Adrenal gland (tissue), 5 donors: Measurements from ENCODE around the gene RCOR1.

Experiments used
- CTCF ChIP-seq, 6 experiments: fragments of 450-650 bp in 4 of 6; fragments of 200-600 bp in 2 of 6; sonication (generic) in 1 of 6; IDR thresholded peaks; 1 replicate in 5 of 6; 2 replicates in 1 of 6; pipeline versions ENCODE4 v1.5.1 to v1.8.0; 2016 to 2021; ENCODE audit warnings: antibody characterized with exemption in 6 of 6, mild to moderate bottlenecking in 2 of 6, moderate library complexity in 1 of 6
- POLR2A ChIP-seq, 2 donors: fragments of 450-650 bp; IDR thresholded peaks; one replicate each; pipeline ENCODE4 v1.6.1; 2017; ENCODE audit warnings: antibody characterized with exemption in 2 of 2, mild to moderate bottlenecking in 2 of 2, moderate library complexity in 1 of 2
- donor health status: DM: no; HTN: no; CAD: no.

- no peak for TF ChIP-seq CTCF (IDR thresholded peaks at IDR 0.05)
- TF ChIP-seq POLR2A (IDR thresholded peaks at IDR 0.05) = no peak
Observed at GRCh38 chr14:102777711-102778337, 185.4 kb downstream of the RCOR1 start.
